GM12878 (cell line): ENCODE measurements around the gene CASP4.

Experiments
- CBX3 ChIP-seq: fragments of 200-600 bp; sonication (generic); IDR thresholded peaks from 2 replicates; pipeline ENCODE4 v1.6.1; 2016; ENCODE audit warnings: low read depth, borderline replicate concordance
- EP300 ChIP-seq, 2 experiments: fragments of 150-350 bp in 1 of 2; IDR thresholded peaks; 2 replicates each; pipeline ENCODE4 v1.6.1; 2011 to 2012; ENCODE audit warnings: low read depth in 2 of 2, low read length in 2 of 2, borderline replicate concordance in 1 of 2, improper control_type of control experiment in 1 of 2, inconsistent platforms in 1 of 2; ENCODE audit not compliant: control insufficient read depth in 1 of 2
- TAF1 ChIP-seq: IDR thresholded peaks from 2 replicates; pipeline ENCODE4 v1.6.1; 2011; ENCODE audit warnings: mild to moderate bottlenecking, low read depth, low read length, borderline replicate concordance
- TF ChIP-seq, protein P1 (sequence below), 3 experiments: IDR thresholded peaks in 2 of 3; conservative IDR thresholded peaks in 1 of 3; 2 replicates each; pipeline ENCODE4 v1.5.1; 2011; ENCODE audit warnings: low read depth in 3 of 3, low read length in 3 of 3, mild to moderate bottlenecking in 3 of 3, control low read depth in 2 of 3, moderate library complexity in 2 of 3, inconsistent platforms in 1 of 3, mixed read lengths in 1 of 3; ENCODE audit not compliant: control insufficient read depth in 2 of 3, insufficient read depth in 1 of 3; ENCODE audit errors: extremely low read depth in 1 of 3

DNA sequence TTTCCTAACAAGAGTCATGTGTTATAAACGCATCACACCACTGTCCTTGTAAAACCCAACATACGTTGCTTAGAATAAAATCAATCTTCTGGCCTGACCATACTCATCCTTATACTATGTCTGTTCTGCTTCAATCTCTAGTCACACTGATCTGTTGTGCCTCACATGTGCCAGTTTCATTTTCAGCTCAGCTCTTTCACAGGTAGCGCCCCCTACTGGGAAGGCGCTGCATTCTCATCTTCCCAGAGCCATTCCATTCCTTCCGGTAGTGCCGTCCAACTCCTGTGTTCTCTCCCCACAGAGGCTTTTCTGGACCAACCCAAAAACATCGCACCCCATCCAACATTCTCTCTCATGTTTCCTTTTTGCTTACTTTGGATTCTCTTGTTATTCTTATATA lies 32.4 kb upstream of the CASP4 start:
- TF ChIP-seq CBX3 (no peak), EP300 (IDR thresholded peaks at IDR 0.05; ENCODE audit: borderline replicate concordance in 1 of 2, control insufficient read depth in 1 of 2, low read depth in 2 of 2, low read length in 2 of 2) (no peak), TAF1 (no peak)
- TF ChIP-seq, protein P1, sequence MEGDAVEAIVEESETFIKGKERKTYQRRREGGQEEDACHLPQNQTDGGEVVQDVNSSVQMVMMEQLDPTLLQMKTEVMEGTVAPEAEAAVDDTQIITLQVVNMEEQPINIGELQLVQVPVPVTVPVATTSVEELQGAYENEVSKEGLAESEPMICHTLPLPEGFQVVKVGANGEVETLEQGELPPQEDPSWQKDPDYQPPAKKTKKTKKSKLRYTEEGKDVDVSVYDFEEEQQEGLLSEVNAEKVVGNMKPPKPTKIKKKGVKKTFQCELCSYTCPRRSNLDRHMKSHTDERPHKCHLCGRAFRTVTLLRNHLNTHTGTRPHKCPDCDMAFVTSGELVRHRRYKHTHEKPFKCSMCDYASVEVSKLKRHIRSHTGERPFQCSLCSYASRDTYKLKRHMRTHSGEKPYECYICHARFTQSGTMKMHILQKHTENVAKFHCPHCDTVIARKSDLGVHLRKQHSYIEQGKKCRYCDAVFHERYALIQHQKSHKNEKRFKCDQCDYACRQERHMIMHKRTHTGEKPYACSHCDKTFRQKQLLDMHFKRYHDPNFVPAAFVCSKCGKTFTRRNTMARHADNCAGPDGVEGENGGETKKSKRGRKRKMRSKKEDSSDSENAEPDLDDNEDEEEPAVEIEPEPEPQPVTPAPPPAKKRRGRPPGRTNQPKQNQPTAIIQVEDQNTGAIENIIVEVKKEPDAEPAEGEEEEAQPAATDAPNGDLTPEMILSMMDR (IDR thresholded peaks at IDR 0.05 in 2 of 3, conservative IDR thresholded peaks at IDR 0.05 in 1 of 3; ENCODE audit: control insufficient read depth in 2 of 3, extremely low read depth in 1 of 3, insufficient read depth in 1 of 3, low read depth in 3 of 3, low read length in 3 of 3): peak; percentile 73 to 92 (median 91)
